IPS DF 6.9 (cell line): ENCODE measurements around the gene BAIAP3.

Experiments
- DNase-seq: peaks from one replicate; pipeline ENCODE4 v3.0.0-alpha.2; 2013; ENCODE audit warnings: low read depth, low spot score
- H3K27ac ChIP-seq: one replicate; pipeline ENCODE4 v1.5.1; 2013; ENCODE audit warnings: low read length, control low read depth
- H3K27me3 ChIP-seq: 2 replicates; pipeline ENCODE4 v1.6.1; 2013; ENCODE audit warnings: mild to moderate bottlenecking, low read length; ENCODE audit not compliant: control insufficient read depth, insufficient read depth
- H3K36me3 ChIP-seq: 2 replicates; pipeline ENCODE4 v1.6.1; 2013; ENCODE audit warnings: low read length; ENCODE audit not compliant: control insufficient read depth, insufficient read depth
- H3K4me1 ChIP-seq: 2 replicates; pipeline ENCODE4 v1.6.1; 2013; ENCODE audit warnings: low read length; ENCODE audit not compliant: control insufficient read depth, insufficient read depth
- H3K4me3 ChIP-seq: 2 replicates; pipeline ENCODE4 v1.5.1; 2013; ENCODE audit warnings: mild to moderate bottlenecking, low read length
- H3K9me3 ChIP-seq: 2 replicates; pipeline ENCODE4 v1.6.1; 2013; ENCODE audit warnings: low read length, inconsistent platforms; ENCODE audit not compliant: control insufficient read depth, insufficient read depth
- WGBS: extraction: QIAGEN DNeasy Blood & Tissue Kit; methylation state at CpG from one replicate; pipeline ENCODE4 v1.1.7; 2013; ENCODE audit warnings: mixed read lengths, missing lambda C conversion rate; ENCODE audit not compliant: insufficient read length, insufficient coverage; 5-methylcytosine and 5-hydroxymethylcytosine counted together

BAIAP3 gene

GRCh38 chr16:1348926-1349325, 15.5 kb downstream of the BAIAP3 start:
- no peak for DNase-seq
- no peaks in the 10 kb centered on the region for H3K27me3 ChIP-seq
- WGBS, result no CpG with 5 or more reads among the region's 14 CpGs
- H3K9me3 ChIP-seq, result no peaks in the 10 kb centered on the region
- H3K4me3 ChIP-seq, result no peak overlapping the region
- H3K27ac ChIP-seq, result no peak overlapping the region
- peaks cover 12% of the 10 kb centered on the region for H3K36me3 ChIP-seq
- peaks cover 2% of the 10 kb centered on the region for H3K4me1 ChIP-seq

DNA sequence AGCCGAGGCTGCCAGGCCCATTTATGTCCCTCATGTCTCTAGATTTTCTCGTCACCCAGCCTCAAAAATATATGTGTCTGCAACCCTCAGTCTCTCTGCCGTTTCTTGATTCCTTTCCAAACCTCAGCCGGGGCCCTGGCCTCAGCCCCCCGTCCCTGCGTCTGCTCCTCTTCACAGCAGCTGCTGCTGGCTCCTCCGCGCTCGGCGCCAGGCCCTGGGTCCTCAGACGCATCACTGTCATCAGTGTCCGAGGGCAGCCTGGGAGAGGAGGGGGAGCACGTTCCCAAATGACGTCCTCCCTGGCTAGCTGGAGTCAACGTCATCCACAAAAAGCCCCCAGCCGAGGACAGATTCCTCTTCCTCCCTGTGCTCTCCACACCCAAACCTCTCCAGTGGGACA, 15.9 kb downstream of the BAIAP3 start:
- Histone ChIP-seq H3K36me3 (peaks cover 12% of the 10 kb centered on the region), H3K4me3 (no peak overlapping the region), H3K27me3 (no peaks in the 10 kb centered on the region), H3K27ac (no peak overlapping the region), H3K4me1 (peaks cover 2% of the 10 kb centered on the region), H3K9me3 (no peaks in the 10 kb centered on the region)
- no CpG with 5 or more reads among the region's 16 CpGs for WGBS
- DNase-seq, result no peak

DNA sequence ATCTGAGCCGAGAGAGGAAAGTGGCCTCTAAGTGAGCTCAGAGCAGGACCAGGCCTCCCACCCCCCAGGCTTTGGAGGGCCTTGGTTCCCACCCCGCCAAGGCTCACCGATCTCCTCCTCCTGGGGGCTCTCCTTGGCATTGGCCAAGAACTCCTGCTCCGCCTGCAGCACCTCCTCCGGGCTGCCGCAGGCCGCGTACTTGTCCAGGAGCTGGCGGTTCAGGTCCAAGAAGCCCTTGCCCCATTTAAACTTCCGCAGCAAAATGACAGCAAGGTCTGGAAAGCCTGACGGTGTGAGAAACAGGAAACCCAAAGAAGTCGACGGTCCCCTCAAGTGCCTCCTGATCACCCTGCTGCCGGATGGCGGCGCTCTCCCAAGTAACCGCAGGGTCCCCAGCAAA, 16.5 kb downstream of the BAIAP3 start:
- Histone ChIP-seq H3K4me3 (no peak overlapping the region), H3K4me1 (peaks cover 2% of the 10 kb centered on the region), H3K27me3 (no peaks in the 10 kb centered on the region), H3K36me3 (peaks cover 12% of the 10 kb centered on the region), H3K9me3 (no peaks in the 10 kb centered on the region), H3K27ac (no peak overlapping the region)
- DNase-seq, result no peak
- no CpG with 5 or more reads among the region's 17 CpGs for WGBS

DNA sequence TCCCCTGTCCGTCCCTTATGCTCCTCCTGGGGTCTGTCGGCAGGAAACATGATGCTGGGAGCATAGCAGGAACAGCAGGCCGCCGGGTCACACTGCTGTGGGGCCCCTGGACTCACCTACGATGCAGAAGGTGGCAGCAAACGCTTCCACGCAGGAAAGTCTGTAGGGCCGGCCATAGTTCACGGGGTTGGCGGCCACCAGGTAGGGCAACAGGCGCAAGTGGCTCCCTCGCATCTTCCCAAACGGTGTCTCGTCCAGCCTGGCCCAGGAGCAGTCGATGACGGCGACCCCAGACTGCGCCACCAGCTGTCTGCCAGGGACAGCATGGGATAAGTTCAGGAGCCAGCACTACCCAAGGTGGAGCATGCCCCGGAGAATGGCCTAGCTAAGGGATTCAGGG, 17.2 kb downstream of the BAIAP3 start:
- Histone ChIP-seq H3K9me3 (no peaks in the 10 kb centered on the region), H3K27me3 (no peaks in the 10 kb centered on the region), H3K36me3 (peaks cover 12% of the 10 kb centered on the region), H3K27ac (no peak overlapping the region), H3K4me1 (peaks cover 2% of the 10 kb centered on the region), H3K4me3 (peak overlapping the region; percentile 98; the same call in 1 of the 2 replicates)
- no CpG with 5 or more reads among the region's 19 CpGs for WGBS
- DNase-seq, result no peak

GRCh38 chr16:1351215-1351581, 17.8 kb downstream of the BAIAP3 start:
- no peak for DNase-seq
- Histone ChIP-seq H3K4me3 (peak overlapping the region; percentile 98), H3K27me3 (no peaks in the 10 kb centered on the region), H3K36me3 (peaks cover 12% of the 10 kb centered on the region), H3K27ac (no peak overlapping the region), H3K9me3 (no peaks in the 10 kb centered on the region), H3K4me1 (peaks cover 2% of the 10 kb centered on the region)
- WGBS, result no CpG with 5 or more reads among the region's 35 CpGs

DNA sequence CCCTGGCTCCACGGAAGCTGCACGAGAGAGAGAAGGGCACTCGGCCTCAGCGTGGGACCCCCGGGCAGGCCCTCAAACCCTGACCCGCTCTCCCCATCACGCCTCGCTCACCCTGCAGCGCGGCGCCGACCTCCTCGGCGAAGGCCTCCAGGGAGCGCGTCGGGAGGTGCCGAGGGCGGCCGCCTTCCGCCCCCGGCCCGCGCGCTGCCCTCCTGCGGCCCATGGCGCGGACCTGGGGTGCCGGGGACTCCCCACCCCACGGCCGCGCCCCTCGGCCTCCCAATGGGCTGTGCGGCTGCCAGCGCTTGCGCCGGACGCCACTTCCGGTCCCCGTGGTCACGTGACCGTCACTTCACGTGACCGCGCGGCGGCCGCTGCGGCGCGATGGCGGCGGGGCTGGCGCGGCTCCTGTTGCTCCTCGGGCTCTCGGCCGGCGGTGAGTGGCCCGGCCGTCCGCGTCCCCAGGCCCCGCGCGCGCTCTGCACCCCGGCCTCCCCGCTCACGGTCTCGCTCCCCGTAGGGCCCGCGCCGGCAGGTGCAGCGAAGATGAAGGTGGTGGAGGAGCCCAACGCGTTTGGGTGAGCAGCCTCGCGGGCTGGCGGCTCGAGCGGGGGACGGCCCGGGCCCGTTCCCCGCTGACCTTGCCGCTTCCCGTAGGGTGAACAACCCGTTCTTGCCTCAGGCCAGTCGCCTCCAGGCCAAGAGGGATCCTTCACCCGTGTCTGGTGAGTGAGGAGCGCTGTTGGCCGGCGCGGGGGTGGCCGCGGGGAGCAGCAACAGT, 18.3 kb downstream of the BAIAP3 start, which contains the start of the genes GNPTG and TSR3:
GNPTG (plus strand) TSS at position 350 of the 781 bp plus-strand sequence; CDS start at position 385, 35 bp downstream.
TSR3 (minus strand) TSS at position 297 of the 781 bp plus-strand sequence; CDS start at position 223, 74 bp downstream.
- no CpG with 5 or more reads among the region's 98 CpGs for WGBS
- no peak for DNase-seq
- Histone ChIP-seq H3K4me1 (peaks cover 2% of the 10 kb centered on the region), H3K9me3 (no peaks in the 10 kb centered on the region), H3K4me3 (peak within 1 kb of the TSS; percentile 98), H3K27me3 (no peaks in the 10 kb centered on the region), H3K36me3 (peaks cover 12% of the 10 kb centered on the region), H3K27ac (no peak within 1 kb of the TSS)

- no peak overlapping the region for H3K4me3 ChIP-seq
- no CpG with 5 or more reads among the region's 49 CpGs for WGBS
- H3K27me3 ChIP-seq, result no peaks in the 10 kb centered on the region
- H3K36me3 ChIP-seq, result no peaks in the 10 kb centered on the region; the same call in 1 of the 2 replicates
- peaks cover 2% of the 10 kb centered on the region for H3K4me1 ChIP-seq
- no peak for DNase-seq
- H3K9me3 ChIP-seq, result no peaks in the 10 kb centered on the region
- H3K27ac ChIP-seq, result no peak overlapping the region
Measured at GRCh38 chr16:1354815-1355540, 21.5 kb downstream of the BAIAP3 start.

DNA sequence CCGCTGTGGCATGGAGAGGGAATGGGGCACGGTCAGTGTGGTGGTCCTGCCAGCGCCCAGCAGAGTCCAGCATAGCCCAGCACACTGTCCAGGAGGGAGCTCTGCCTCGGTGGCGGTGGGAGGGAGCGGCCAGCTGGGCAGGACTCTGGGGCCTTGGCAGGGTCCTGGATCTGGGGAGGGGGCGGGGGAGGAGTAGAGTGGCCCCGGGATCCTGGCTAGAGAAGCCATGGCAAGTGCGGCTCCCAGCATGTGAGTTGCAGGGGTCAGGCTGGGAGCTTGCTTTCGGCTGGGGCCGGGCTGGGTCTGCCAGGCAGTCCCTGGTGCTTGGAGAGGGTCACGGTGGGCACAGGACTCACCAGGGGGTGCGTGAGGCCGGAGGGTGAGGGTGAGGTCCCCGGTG, 22.1 kb downstream of the BAIAP3 start:
- Histone ChIP-seq H3K9me3 (no peaks in the 10 kb centered on the region), H3K36me3 (peaks cover under 1% of the 10 kb centered on the region; the same call in 1 of the 2 replicates), H3K4me1 (peaks cover 2% of the 10 kb centered on the region), H3K27me3 (no peaks in the 10 kb centered on the region), H3K27ac (no peak overlapping the region), H3K4me3 (no peak overlapping the region)
- WGBS, result no CpG with 5 or more reads among the region's 15 CpGs
- DNase-seq, result no peak

- H3K9me3 ChIP-seq, result no peaks in the 10 kb centered on the region
- H3K4me3 ChIP-seq, result no peak overlapping the region
- no peak for DNase-seq
- no peaks in the 10 kb centered on the region for H3K27me3 ChIP-seq
- no peak overlapping the region for H3K27ac ChIP-seq
- WGBS, result no CpG with 5 or more reads among the region's 33 CpGs
- H3K4me1 ChIP-seq, result no peaks in the 10 kb centered on the region; the same call in 1 of the 2 replicates
- H3K36me3 ChIP-seq, result peaks cover 2% of the 10 kb centered on the region; the same call in 1 of the 2 replicates
Measured at GRCh38 chr16:1356061-1356900, 22.8 kb downstream of the BAIAP3 start.
